Tibial artery (tissue), 4 donors: Measurements from ENCODE around the gene ABLIM2.
A peak's percentile ranks its signal among the peaks of the same experiment; 100 is the strongest.

Experiments
- DNase-seq, 2 donors: peaks; one replicate each; pipeline ENCODE4 v3.0.0-alpha.2; 2019
- H3K27ac ChIP-seq, 2 donors: fragments of 200-600 bp; sonication (generic) in 1 of 2; 1 replicate in 1 of 2; 2 replicates in 1 of 2; pipeline ENCODE4 v1.5.1; 2018 to 2019; ENCODE audit warnings: mild to moderate bottlenecking in 1 of 2
- H3K27me3 ChIP-seq, 2 donors: fragments of 200-600 bp; sonication (generic) in 1 of 2; one replicate each; pipeline versions ENCODE4 v1.5.1 to v1.6.0; 2016 to 2019
- H3K36me3 ChIP-seq, 3 donors: fragments of 200-600 bp; sonication (generic) in 2 of 3; one replicate each; pipeline ENCODE4 v1.5.1; 2016 to 2019; ENCODE audit warnings: mild to moderate bottlenecking in 2 of 3
- H3K4me1 ChIP-seq, 4 donors: fragments of 200-600 bp; sonication (generic) in 2 of 4; 1 replicate in 3 of 4; 2 replicates in 1 of 4; pipeline ENCODE4 v1.5.1; 2016 to 2019
- H3K4me3 ChIP-seq, 2 donors: fragments of 200-600 bp; sonication (generic) in 1 of 2; 1 replicate in 1 of 2; 2 replicates in 1 of 2; pipeline ENCODE4 v1.5.1; 2018 to 2019; ENCODE audit warnings: mild to moderate bottlenecking in 2 of 2
- H3K9me3 ChIP-seq, 3 donors: fragments of 200-600 bp; sonication (generic) in 1 of 3; one replicate each; pipeline ENCODE4 v1.5.1; 2016 to 2019
- intact Hi-C: fragments of 100-400 bp; cut with DNase I; formaldehyde crosslinking; loops from one replicate; pipeline ENCODE4 v1.15.0; 2023; ENCODE audit warnings: low total_unique reads
- TF ChIP-seq, protein P1 (sequence below), 2 experiments: fragments of 200-600 bp in 1 of 2; fragments of 450-650 bp in 1 of 2; IDR thresholded peaks; one replicate each; pipeline ENCODE4 v1.5.1; 2017 to 2019; ENCODE audit warnings: antibody characterized with exemption in 2 of 2, mild to moderate bottlenecking in 1 of 2, moderate library complexity in 1 of 2

ABLIM2 gene

DNA sequence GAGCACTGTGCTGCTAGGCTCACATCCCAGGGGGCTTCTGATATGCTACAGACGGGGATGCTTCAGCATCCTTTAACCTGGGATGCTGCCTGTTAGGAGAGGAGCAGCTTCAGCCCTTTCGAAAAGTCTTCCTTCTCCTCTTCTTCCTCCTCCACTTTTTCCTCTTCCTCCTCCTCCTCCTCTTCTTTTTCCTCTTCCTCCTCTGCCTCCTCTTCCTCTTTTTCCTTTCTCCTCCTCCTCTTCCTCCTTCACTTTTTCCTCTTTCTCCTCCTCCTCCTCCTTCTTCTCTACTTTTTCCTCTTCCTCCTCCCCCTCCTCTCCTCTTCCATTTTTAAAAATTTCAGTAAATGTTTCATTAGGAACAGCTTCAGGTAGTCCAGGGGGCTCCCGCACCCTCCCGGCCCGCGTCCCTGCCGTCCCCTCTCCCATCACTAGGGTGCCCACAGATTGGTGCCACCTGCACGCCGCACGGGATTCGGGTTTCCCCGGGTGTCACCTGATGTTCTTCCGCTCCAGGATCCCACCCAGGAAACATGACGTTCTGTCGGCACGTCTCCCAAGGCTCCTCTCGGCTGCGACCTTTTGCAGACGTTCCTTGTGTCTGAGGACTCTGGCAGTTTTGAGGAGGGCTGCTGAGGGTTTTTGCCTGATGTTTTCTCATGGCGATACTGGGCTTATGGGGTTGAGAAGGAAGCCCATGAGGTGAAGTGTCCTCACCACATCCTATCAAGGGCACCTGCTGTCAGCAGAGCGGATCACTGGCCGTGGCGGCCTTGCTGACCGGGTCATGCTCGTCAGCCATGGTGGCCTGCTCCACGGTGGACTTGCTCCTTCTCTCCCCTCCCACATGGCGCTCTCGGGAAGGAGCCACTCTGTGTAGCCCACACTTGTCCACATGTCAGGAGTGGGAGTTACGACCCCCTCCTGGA is 135.6 kb downstream of the ABLIM2 start:
- H3K27ac ChIP-seq: no peak overlapping the region
- intact Hi-C loops: no loop called here
- H3K36me3 ChIP-seq: no peaks in the 10 kb centered on the region
- TF ChIP-seq, protein P1, sequence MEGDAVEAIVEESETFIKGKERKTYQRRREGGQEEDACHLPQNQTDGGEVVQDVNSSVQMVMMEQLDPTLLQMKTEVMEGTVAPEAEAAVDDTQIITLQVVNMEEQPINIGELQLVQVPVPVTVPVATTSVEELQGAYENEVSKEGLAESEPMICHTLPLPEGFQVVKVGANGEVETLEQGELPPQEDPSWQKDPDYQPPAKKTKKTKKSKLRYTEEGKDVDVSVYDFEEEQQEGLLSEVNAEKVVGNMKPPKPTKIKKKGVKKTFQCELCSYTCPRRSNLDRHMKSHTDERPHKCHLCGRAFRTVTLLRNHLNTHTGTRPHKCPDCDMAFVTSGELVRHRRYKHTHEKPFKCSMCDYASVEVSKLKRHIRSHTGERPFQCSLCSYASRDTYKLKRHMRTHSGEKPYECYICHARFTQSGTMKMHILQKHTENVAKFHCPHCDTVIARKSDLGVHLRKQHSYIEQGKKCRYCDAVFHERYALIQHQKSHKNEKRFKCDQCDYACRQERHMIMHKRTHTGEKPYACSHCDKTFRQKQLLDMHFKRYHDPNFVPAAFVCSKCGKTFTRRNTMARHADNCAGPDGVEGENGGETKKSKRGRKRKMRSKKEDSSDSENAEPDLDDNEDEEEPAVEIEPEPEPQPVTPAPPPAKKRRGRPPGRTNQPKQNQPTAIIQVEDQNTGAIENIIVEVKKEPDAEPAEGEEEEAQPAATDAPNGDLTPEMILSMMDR (IDR thresholded peaks at IDR 0.05): no peak
- no peaks in the 10 kb centered on the region for H3K4me1 ChIP-seq
- H3K27me3 ChIP-seq: no peaks in the 10 kb centered on the region
- no peaks in the 10 kb centered on the region for H3K9me3 ChIP-seq
- H3K4me3 ChIP-seq: no peak overlapping the region
- DNase-seq: no peak

DNA sequence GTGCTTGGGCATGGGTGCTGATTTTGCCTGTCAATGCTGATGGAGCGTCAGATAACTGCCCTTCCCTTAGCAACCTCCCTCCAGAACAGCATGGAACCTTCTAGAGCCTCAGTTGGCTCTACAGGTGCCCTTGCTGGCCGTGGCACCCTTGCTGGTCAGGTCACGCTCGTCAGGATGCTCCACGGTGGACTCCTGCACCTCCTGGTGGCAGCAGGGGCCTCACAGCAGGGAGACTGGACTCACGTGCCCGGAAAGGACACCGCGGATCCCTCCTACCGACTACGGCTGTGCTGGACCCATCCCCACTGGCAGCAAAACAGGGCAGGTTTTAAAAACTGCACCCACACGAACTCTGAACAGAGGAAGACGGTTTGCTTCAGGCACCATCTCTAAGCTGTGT is 136.8 kb downstream of the ABLIM2 start:
- H3K9me3 ChIP-seq: no peaks in the 10 kb centered on the region
- no peaks in the 10 kb centered on the region for H3K36me3 ChIP-seq
- no peak overlapping the region for H3K27ac ChIP-seq
- DNase-seq: no peak
- TF ChIP-seq, protein P1 (IDR thresholded peaks at IDR 0.05): no peak
- no peaks in the 10 kb centered on the region for H3K4me1 ChIP-seq
- H3K27me3 ChIP-seq: no peaks in the 10 kb centered on the region
- intact Hi-C loops: no loop called here
- no peak overlapping the region for H3K4me3 ChIP-seq

DNA sequence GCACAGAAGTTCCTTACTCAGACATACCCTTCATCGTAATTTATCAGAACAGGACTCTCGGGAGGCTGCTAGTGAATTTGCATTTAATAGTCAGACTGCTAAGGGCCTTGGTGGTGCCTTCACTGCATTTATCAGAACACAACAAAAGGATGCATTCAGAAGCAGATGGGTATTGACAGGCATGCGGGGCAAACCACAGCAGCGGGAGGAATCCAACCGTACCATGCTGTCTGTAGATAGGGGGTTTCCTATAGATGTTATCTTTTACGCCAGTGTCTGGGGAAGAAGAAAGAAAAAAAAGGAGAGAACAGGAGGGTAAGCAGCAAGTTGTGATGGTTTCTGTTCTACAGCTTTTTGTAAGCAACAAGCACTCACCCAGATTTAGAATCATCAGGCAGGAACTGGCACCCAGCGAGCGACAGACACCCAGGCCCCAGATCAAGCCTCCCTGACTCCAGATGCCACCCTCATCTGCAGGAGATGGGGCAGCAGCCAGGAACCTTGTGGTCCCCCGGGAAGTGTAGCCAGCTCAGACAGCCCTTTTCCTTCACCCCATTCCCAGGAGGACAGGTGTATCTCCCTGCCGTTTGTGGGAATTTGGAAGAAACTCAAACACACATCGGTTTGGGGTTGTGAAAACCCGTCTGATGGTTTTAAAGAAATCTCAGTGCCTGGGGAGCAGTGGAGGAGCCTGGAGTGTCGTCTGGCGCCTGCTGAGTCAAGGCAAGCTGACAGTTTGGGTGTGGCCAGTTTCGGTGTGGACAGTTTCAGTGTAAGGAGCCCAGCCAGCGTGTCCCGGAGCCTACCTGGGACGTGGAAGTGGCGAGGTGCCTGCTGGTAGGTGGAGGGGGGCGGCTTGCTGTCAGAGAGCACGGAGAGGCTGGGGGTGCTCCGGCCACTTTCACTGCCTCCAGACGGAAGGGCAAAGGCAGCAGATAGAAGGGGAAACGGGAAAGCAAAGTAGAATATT is 138.9 kb downstream of the ABLIM2 start:
- Histone ChIP-seq H3K4me1 (no peaks in the 10 kb centered on the region), H3K9me3 (no peaks in the 10 kb centered on the region), H3K27ac (no peak overlapping the region), H3K4me3 (no peak overlapping the region), H3K36me3 (no peaks in the 10 kb centered on the region), H3K27me3 (no peaks in the 10 kb centered on the region)
- TF ChIP-seq, protein P1 (IDR thresholded peaks at IDR 0.05): no peak
- intact Hi-C loops: no loop called here
- no peak for DNase-seq

DNA sequence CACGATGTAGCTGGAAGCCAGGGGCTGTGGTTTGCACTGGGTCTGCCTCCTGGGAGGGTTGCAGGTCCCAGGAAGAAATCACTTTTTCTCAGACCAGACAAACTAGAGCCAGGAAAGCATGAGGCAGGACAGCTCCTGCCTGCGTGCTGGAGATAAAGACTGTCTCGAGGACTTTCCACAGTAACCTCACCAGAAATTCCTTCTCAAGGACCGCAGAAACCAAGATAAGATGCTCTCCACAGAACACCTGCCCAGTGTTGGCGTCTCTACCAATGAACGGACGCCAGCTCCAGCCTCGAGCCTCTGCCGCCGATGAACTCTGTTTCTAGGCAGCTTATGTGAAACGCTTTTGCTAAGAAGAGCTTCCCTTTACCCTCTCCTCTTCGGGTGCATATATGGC is 142.1 kb downstream of the ABLIM2 start:
- no peaks in the 10 kb centered on the region for H3K27me3 ChIP-seq
- no peaks in the 10 kb centered on the region for H3K36me3 ChIP-seq
- no peaks in the 10 kb centered on the region for H3K9me3 ChIP-seq
- no peak overlapping the region for H3K4me3 ChIP-seq
- H3K27ac ChIP-seq: no peak overlapping the region
- no peaks in the 10 kb centered on the region for H3K4me1 ChIP-seq
- intact Hi-C loops: no loop called here
- DNase-seq: no peak
- TF ChIP-seq, protein P1 (IDR thresholded peaks at IDR 0.05): no peak

DNA sequence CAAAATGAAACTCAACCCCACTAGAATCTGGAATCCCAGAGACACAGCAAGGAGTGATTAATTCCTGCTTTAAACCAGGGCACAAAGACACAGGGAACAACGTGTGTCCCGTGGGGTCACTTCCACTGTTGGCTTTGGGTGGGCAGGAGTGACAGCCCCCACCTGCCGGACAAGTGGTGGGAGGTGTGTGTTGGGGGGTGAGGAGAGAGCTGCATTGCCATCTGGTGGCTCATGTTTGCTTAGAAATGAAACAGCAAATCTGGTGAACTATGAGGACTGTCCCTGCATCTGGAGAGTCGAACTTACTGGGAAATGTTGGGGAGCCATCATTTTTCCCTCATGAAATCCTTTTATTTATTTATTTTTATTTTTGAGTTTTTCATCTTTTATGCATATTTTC is 143.1 kb downstream of the ABLIM2 start:
- no peaks in the 10 kb centered on the region for H3K27me3 ChIP-seq
- intact Hi-C loops: no loop called here
- H3K4me1 ChIP-seq: peaks cover 0 to 8% (median 0%) of the 10 kb centered on the region in 4 donors
- no peaks in the 10 kb centered on the region for H3K36me3 ChIP-seq
- DNase-seq: no peak
- TF ChIP-seq, protein P1 (IDR thresholded peaks at IDR 0.05): peak in 1 of 2 experiments; percentile 6
- no peak overlapping the region for H3K4me3 ChIP-seq
- no peaks in the 10 kb centered on the region for H3K9me3 ChIP-seq
- H3K27ac ChIP-seq: no peak overlapping the region
